PFSK-1 (cell line): ENCODE results near the gene TOP3A.

Experiments used
- FOXP2 ChIP-seq: optimal IDR thresholded peaks from 2 replicates; pipeline ENCODE3; 2011; ENCODE audit warnings: borderline replicate concordance, control low read depth, inconsistent platforms; ENCODE audit not compliant: insufficient read depth; ENCODE audit errors: extremely low read length, extremely low read depth
- POLR2AphosphoS5 ChIP-seq: IDR thresholded peaks from 2 replicates; pipeline ENCODE4 v1.6.1; 2012; ENCODE audit warnings: low read depth, mild to moderate bottlenecking, control low read depth, low read length, moderate library complexity
- SIN3A ChIP-seq: IDR thresholded peaks from 2 replicates; pipeline ENCODE4 v1.6.1; 2012; ENCODE audit warnings: mild to moderate bottlenecking, low read length, moderate library complexity, borderline replicate concordance; ENCODE audit not compliant: insufficient read depth
- TAF1 ChIP-seq: IDR thresholded peaks from 2 replicates; pipeline ENCODE4 v1.6.1; 2012; ENCODE audit warnings: low read length, control low read depth, borderline replicate concordance; ENCODE audit not compliant: insufficient read depth
- TF ChIP-seq, protein P1 (sequence below), 2 experiments: IDR thresholded peaks; 2 replicates each; pipeline versions ENCODE4 v1.6.1 to v1.8.0; 2011 to 2012; ENCODE audit warnings: low read depth in 2 of 2, low read length in 2 of 2, control low read depth in 1 of 2, inconsistent platforms in 1 of 2, mild to moderate bottlenecking in 1 of 2, moderate library complexity in 1 of 2; ENCODE audit not compliant: insufficient read depth in 1 of 2

The TOP3A gene

DNA sequence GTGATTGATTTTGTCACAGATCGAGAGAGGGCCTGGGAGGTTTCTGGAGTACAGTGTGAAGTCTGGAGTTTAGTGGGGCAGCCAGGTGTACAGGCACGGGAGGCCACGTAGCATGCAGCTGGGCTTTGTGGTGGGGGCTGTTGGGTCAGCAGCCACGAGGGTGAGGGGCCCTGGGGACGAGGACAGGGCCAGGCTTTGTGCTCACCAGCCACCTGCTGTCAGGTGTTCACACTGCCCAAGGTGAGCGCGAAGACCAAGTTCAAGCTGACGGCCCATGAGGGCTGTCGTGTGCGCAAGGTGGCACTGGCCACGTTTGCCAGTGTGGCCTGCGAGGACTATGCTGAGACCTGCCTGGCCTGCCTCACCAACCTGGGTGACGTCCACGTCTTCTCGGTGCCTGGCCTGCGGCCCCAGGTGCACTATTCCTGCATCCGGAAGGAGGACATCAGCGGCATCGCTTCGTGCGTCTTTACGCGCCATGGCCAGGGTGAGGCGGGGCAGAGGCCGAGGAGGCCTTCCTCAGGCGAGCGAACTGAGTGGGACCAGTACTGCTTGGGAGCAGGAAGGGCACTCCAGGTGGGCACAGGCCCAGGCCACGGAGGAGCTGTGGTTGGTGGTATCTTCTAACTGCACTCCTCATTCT lies 73.4 kb downstream of the TOP3A start:
- no peak for TF ChIP-seq SIN3A
- TF ChIP-seq, protein P1, sequence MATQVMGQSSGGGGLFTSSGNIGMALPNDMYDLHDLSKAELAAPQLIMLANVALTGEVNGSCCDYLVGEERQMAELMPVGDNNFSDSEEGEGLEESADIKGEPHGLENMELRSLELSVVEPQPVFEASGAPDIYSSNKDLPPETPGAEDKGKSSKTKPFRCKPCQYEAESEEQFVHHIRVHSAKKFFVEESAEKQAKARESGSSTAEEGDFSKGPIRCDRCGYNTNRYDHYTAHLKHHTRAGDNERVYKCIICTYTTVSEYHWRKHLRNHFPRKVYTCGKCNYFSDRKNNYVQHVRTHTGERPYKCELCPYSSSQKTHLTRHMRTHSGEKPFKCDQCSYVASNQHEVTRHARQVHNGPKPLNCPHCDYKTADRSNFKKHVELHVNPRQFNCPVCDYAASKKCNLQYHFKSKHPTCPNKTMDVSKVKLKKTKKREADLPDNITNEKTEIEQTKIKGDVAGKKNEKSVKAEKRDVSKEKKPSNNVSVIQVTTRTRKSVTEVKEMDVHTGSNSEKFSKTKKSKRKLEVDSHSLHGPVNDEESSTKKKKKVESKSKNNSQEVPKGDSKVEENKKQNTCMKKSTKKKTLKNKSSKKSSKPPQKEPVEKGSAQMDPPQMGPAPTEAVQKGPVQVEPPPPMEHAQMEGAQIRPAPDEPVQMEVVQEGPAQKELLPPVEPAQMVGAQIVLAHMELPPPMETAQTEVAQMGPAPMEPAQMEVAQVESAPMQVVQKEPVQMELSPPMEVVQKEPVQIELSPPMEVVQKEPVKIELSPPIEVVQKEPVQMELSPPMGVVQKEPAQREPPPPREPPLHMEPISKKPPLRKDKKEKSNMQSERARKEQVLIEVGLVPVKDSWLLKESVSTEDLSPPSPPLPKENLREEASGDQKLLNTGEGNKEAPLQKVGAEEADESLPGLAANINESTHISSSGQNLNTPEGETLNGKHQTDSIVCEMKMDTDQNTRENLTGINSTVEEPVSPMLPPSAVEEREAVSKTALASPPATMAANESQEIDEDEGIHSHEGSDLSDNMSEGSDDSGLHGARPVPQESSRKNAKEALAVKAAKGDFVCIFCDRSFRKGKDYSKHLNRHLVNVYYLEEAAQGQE (IDR thresholded peaks at IDR 0.05; ENCODE audit: insufficient read depth in 1 of 2, low read depth in 2 of 2, low read length in 2 of 2) = no peak
- no peak for TF ChIP-seq TAF1
- no peak for TF ChIP-seq POLR2AphosphoS5
- no peak for TF ChIP-seq FOXP2

DNA sequence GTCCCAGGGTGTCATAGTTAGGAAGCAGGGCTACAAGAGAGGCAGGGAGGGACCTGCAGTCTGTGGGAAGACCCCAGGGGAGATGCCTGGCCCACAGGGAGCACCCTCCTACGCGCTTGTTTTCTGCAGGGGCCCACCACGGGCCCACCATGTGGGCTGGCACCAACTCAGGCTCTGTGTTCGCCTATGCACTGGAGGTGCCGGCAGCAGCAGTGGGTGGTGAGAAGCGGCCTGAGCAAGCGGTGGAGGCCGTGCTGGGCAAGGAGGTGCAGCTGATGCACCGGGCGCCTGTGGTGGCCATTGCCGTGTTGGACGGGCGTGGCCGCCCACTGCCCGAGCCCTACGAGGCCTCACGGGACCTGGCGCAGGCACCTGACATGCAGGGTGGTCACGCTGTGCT lies 74.3 kb downstream of the TOP3A start:
- TF ChIP-seq TAF1 (no peak), SIN3A (no peak), POLR2AphosphoS5 (no peak), FOXP2 (no peak)
- TF ChIP-seq, protein P1 (IDR thresholded peaks at IDR 0.05; ENCODE audit: insufficient read depth in 1 of 2, low read depth in 2 of 2, low read length in 2 of 2) = no peak

DNA sequence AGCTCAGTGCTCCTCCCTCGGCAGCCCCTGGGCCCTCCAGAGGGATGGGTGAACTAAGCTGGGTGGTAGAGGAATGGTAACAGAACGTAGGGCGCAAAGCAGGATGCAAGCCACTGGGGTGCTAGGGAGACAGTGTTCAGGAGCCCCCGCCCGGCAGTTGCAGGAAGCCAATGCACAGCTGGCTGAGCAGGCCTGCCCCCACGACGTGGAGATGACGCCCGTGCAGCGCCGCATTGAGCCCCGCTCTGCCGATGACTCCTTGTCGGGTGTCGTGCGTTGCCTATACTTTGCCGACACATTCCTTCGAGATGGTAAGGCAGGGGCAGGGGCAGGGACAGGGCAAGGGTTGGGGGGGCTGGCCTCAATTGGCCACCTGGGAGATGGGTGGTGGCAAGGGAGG lies 76.5 kb downstream of the TOP3A start:
- no peak for TF ChIP-seq SIN3A
- no peak for TF ChIP-seq FOXP2
- TF ChIP-seq, protein P1 (IDR thresholded peaks at IDR 0.05; ENCODE audit: insufficient read depth in 1 of 2, low read depth in 2 of 2, low read length in 2 of 2) = no peak
- no peak for TF ChIP-seq POLR2AphosphoS5
- TF ChIP-seq TAF1 = no peak

DNA sequence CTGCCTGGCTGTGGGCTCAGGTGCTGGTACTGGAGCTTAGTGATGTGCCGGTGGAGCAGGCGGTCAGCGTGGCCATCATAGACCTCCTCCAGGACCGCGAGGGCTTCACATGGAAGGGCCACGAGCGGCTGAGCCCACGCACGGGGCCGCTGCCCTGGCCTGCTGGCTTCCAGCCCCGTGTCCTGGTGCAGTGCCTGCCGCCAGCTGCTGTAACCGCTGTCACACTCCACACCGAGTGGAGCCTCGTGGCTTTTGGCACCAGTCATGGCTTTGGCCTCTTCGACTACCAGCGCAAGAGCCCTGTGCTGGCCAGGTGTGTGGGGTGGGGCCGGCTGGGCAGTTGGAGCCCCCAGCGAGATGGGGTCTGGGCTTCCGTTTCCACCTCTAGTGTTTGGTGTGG lies 77.3 kb downstream of the TOP3A start:
- no peak for TF ChIP-seq SIN3A
- TF ChIP-seq TAF1 = no peak
- TF ChIP-seq, protein P1 (IDR thresholded peaks at IDR 0.05; ENCODE audit: insufficient read depth in 1 of 2, low read depth in 2 of 2, low read length in 2 of 2) = no peak
- no peak for TF ChIP-seq POLR2AphosphoS5
- TF ChIP-seq FOXP2 = no peak

DNA sequence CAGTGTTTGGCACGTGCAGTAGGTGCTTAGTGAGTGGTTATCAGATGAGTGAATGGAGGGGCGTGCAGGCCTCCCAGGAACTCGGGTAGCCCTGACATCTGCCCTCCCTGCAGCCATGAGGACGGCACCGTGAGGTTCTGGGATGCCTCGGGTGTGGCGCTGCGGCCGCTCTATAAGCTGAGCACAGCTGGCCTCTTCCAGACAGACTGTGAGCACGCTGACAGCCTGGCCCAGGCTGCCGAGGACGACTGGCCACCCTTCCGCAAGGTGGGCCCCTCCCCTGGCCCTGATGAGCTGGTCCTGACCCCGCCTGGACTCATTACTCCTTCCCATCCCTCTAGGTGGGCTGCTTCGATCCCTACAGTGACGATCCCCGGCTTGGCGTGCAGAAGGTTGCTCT lies 78.3 kb downstream of the TOP3A start:
- no peak for TF ChIP-seq FOXP2
- no peak for TF ChIP-seq SIN3A
- TF ChIP-seq TAF1 = no peak
- TF ChIP-seq, protein P1 (IDR thresholded peaks at IDR 0.05; ENCODE audit: insufficient read depth in 1 of 2, low read depth in 2 of 2, low read length in 2 of 2) = no peak
- no peak for TF ChIP-seq POLR2AphosphoS5
